ENCODE results near the gene BMP4.

Gene BMP4

GRCh38 chr14:53934778-53935414, 21.7 kb downstream of the BMP4 start:
- H3K4me1 ChIP-seq (ENCODE audit: control insufficient read depth, low read length): no peaks in the 10 kb centered on the region
- no peaks in the 10 kb centered on the region for H3K9me2 ChIP-seq (replicated peaks; ENCODE audit: control insufficient read depth, low read length)
- H4K20me1 ChIP-seq (ENCODE audit: control insufficient read depth, insufficient read depth, low read depth, low read length): no peaks in the 10 kb centered on the region
- no peak overlapping the region for H3K27ac ChIP-seq (ENCODE audit: low read depth, low read length)
- no peak for TF ChIP-seq EZH2phosphoT487 (IDR thresholded peaks at IDR 0.05; ENCODE audit: borderline replicate concordance, low read length)
- TF ChIP-seq, protein P1, sequence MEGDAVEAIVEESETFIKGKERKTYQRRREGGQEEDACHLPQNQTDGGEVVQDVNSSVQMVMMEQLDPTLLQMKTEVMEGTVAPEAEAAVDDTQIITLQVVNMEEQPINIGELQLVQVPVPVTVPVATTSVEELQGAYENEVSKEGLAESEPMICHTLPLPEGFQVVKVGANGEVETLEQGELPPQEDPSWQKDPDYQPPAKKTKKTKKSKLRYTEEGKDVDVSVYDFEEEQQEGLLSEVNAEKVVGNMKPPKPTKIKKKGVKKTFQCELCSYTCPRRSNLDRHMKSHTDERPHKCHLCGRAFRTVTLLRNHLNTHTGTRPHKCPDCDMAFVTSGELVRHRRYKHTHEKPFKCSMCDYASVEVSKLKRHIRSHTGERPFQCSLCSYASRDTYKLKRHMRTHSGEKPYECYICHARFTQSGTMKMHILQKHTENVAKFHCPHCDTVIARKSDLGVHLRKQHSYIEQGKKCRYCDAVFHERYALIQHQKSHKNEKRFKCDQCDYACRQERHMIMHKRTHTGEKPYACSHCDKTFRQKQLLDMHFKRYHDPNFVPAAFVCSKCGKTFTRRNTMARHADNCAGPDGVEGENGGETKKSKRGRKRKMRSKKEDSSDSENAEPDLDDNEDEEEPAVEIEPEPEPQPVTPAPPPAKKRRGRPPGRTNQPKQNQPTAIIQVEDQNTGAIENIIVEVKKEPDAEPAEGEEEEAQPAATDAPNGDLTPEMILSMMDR (IDR thresholded peaks at IDR 0.05; ENCODE audit: low read depth, low read length, poor library complexity, severe bottlenecking): no peak
- no peaks in the 10 kb centered on the region for H3K9me3 ChIP-seq (ENCODE audit: control insufficient read depth, insufficient read depth, low read length)
- H3K36me3 ChIP-seq (ENCODE audit: control insufficient read depth, low read length): no peaks in the 10 kb centered on the region
- no peak overlapping the region for H3K4me3 ChIP-seq (ENCODE audit: low read length)
- H3K79me2 ChIP-seq (ENCODE audit: control insufficient read depth, low read length): no peaks in the 10 kb centered on the region
- H3K4me2 ChIP-seq (ENCODE audit: low read length): no peak overlapping the region
- no peaks in the 10 kb centered on the region for H3F3A ChIP-seq (ENCODE audit: control insufficient read depth, insufficient read depth)
- H3K27me3 ChIP-seq (ENCODE audit: control insufficient read depth, low read length): no peaks in the 10 kb centered on the region

DNA sequence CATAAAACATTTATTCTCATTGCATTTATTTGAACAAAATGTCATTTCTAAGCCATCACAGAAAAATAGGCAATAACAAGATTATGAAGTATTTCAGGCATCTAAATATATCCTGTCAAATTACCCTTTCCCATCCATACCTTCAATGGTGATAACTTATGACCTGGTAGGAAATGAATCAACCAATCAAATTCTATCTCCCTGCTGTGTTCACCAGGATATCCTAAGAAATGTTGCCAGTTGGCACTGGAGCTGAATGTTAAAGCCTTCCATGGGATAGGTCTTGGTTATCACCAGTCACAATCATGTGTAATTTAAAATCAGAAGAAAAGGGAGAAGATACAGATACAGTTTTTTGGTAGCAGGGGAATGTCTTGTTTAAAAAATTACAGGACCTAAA, 23.7 kb downstream of the BMP4 start:
- H3K4me3 ChIP-seq (ENCODE audit: low read length): no peak overlapping the region
- H3K27ac ChIP-seq (ENCODE audit: low read depth, low read length): no peak overlapping the region
- no peaks in the 10 kb centered on the region for H3F3A ChIP-seq (ENCODE audit: control insufficient read depth, insufficient read depth)
- H3K27me3 ChIP-seq (ENCODE audit: control insufficient read depth, low read length): no peaks in the 10 kb centered on the region
- H3K79me2 ChIP-seq (ENCODE audit: control insufficient read depth, low read length): no peaks in the 10 kb centered on the region
- H3K4me1 ChIP-seq (ENCODE audit: control insufficient read depth, low read length): no peaks in the 10 kb centered on the region
- no peaks in the 10 kb centered on the region for H3K9me3 ChIP-seq (ENCODE audit: control insufficient read depth, insufficient read depth, low read length)
- H4K20me1 ChIP-seq (ENCODE audit: control insufficient read depth, insufficient read depth, low read depth, low read length): no peaks in the 10 kb centered on the region
- no peak overlapping the region for H3K4me2 ChIP-seq (ENCODE audit: low read length)
- H3K36me3 ChIP-seq (ENCODE audit: control insufficient read depth, low read length): no peaks in the 10 kb centered on the region
- TF ChIP-seq, protein P1 (IDR thresholded peaks at IDR 0.05; ENCODE audit: low read depth, low read length, poor library complexity, severe bottlenecking): no peak
- TF ChIP-seq EZH2phosphoT487 (IDR thresholded peaks at IDR 0.05; ENCODE audit: borderline replicate concordance, low read length): no peak
- no peaks in the 10 kb centered on the region for H3K9me2 ChIP-seq (replicated peaks; ENCODE audit: control insufficient read depth, low read length)

DNA sequence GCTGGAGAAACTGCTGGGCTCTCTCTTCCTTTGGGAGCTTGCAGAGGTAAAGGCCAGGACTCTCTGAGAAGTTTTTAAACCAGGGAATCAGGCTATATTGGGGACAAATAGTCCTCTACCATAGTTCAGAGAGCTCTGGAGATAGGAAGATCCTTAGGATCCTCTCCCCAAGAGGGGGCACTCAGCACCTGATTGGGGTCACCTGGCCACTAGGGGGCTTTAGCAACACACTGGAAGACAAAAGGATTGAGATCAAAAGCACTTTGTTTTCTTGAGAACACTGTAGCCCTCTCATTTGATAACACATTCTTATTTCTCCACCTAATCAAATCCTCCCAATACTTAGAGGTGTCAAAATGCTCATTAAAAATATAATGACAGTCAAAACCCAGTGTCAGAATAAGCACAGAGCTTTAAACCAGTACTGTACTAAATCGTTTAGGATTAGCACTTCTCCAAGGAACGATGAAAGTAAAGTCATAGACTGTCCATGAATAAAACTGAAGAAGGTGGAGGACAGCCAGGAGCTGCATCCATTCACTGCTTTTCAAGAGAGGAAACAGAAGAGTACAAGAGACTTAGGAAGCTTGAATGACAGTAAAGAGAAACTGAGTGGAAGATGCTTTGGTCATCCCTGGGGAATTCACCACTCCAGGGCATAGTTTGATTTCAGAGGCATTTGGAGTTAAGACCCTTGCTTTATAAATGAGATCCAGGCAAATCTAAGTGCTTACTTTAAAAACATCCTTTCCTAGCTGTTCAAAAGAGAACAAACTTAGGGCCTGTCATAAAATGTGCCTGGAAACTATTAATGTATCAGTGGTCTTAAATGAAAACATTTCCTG, 26.5 kb downstream of the BMP4 start:
- no peaks in the 10 kb centered on the region for H3K36me3 ChIP-seq (ENCODE audit: control insufficient read depth, low read length)
- H3K9me3 ChIP-seq (ENCODE audit: control insufficient read depth, insufficient read depth, low read length): no peaks in the 10 kb centered on the region
- TF ChIP-seq, protein P1 (IDR thresholded peaks at IDR 0.05; ENCODE audit: low read depth, low read length, poor library complexity, severe bottlenecking): peak; percentile 83
- TF ChIP-seq EZH2phosphoT487 (IDR thresholded peaks at IDR 0.05; ENCODE audit: borderline replicate concordance, low read length): no peak
- no peaks in the 10 kb centered on the region for H4K20me1 ChIP-seq (ENCODE audit: control insufficient read depth, insufficient read depth, low read depth, low read length)
- H3K4me2 ChIP-seq (ENCODE audit: low read length): no peak overlapping the region
- H3K4me3 ChIP-seq (ENCODE audit: low read length): no peak overlapping the region
- H3K4me1 ChIP-seq (ENCODE audit: control insufficient read depth, low read length): no peaks in the 10 kb centered on the region
- H3K79me2 ChIP-seq (ENCODE audit: control insufficient read depth, low read length): no peaks in the 10 kb centered on the region
- H3K27me3 ChIP-seq (ENCODE audit: control insufficient read depth, low read length): no peaks in the 10 kb centered on the region
- no peaks in the 10 kb centered on the region for H3K9me2 ChIP-seq (replicated peaks; ENCODE audit: control insufficient read depth, low read length)
- H3F3A ChIP-seq (ENCODE audit: control insufficient read depth, insufficient read depth): no peaks in the 10 kb centered on the region
- no peak overlapping the region for H3K27ac ChIP-seq (ENCODE audit: low read depth, low read length)

Data from DOHH2 (cell line).